A673 (cell line): ENCODE results near the gene GSC2.
A peak's percentile ranks its signal among the peaks of the same experiment; 100 is the strongest.

Source experiments
- EZH2 ChIP-seq: fragments of 200-600 bp; sonication (generic); IDR thresholded peaks from 2 replicates; pipeline ENCODE4 v1.6.1; 2017; ENCODE audit warnings: borderline replicate concordance, low read depth, mild to moderate bottlenecking, mixed read lengths, antibody characterized with exemption, low read length; ENCODE audit not compliant: poor library complexity, severe bottlenecking
- TF ChIP-seq, protein P1 (sequence below): fragments of 300-800, 200-600 bp; sonication (generic); conservative IDR thresholded peaks from 2 replicates; pipeline ENCODE4 v1.5.1; 2017; ENCODE audit warnings: low read depth, mild to moderate bottlenecking, antibody characterized with exemption, low read length, moderate library complexity, mixed read lengths

GRCh38 chr22:19169002-19169946 is 19.2 kb upstream of the GSC2 start:
- TF ChIP-seq, protein P1, sequence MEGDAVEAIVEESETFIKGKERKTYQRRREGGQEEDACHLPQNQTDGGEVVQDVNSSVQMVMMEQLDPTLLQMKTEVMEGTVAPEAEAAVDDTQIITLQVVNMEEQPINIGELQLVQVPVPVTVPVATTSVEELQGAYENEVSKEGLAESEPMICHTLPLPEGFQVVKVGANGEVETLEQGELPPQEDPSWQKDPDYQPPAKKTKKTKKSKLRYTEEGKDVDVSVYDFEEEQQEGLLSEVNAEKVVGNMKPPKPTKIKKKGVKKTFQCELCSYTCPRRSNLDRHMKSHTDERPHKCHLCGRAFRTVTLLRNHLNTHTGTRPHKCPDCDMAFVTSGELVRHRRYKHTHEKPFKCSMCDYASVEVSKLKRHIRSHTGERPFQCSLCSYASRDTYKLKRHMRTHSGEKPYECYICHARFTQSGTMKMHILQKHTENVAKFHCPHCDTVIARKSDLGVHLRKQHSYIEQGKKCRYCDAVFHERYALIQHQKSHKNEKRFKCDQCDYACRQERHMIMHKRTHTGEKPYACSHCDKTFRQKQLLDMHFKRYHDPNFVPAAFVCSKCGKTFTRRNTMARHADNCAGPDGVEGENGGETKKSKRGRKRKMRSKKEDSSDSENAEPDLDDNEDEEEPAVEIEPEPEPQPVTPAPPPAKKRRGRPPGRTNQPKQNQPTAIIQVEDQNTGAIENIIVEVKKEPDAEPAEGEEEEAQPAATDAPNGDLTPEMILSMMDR = no peak
- TF ChIP-seq EZH2 = peak; percentile 84
